HL-60 (cell line): ENCODE measurements around the gene MACF1.

Experiments
- DNase-seq, 2 experiments: peaks; one replicate each; pipeline ENCODE4 v3.0.0-alpha.2; 2010 to 2020; ENCODE audit warnings: low read depth in 1 of 2, low spot score in 1 of 2
- H3K27ac ChIP-seq: fragments of 250-450 bp; sonication (Bioruptor Pico); replicated peaks from 2 replicates; pipeline ENCODE4 v1.5.1; 2020; ENCODE audit warnings: mild to moderate bottlenecking, moderate library complexity
- H3K27me3 ChIP-seq: fragments of 250-450 bp; sonication (Bioruptor Pico); 2 replicates; pipeline ENCODE4 v1.5.1; 2021; ENCODE audit warnings: mild to moderate bottlenecking, moderate library complexity; ENCODE audit not compliant: insufficient read depth, poor library complexity, severe bottlenecking
- H3K4me3 ChIP-seq: replicated peaks from 2 replicates; pipeline ENCODE4 v1.5.1; 2011; ENCODE audit warnings: mild to moderate bottlenecking, control low read depth, low read length; ENCODE audit not compliant: insufficient read depth
- CTCF ChIP-seq: IDR thresholded peaks from one replicate; pipeline ENCODE4 v1.5.1; 2011; ENCODE audit warnings: low read length, control low read depth, inconsistent platforms; ENCODE audit not compliant: insufficient read depth
- GABPA ChIP-seq: IDR thresholded peaks from 2 replicates; pipeline ENCODE4 v1.6.1; 2012; ENCODE audit warnings: low read depth
- POLR2AphosphoS5 ChIP-seq: IDR thresholded peaks from 2 replicates; pipeline ENCODE4 v1.6.1; 2012; ENCODE audit warnings: low read depth
- SPI1 ChIP-seq: IDR thresholded peaks from 2 replicates; pipeline ENCODE4 v1.6.1; 2012; ENCODE audit warnings: low read depth, mild to moderate bottlenecking, borderline replicate concordance
- TF ChIP-seq, protein P1 (sequence below): IDR thresholded peaks from 2 replicates; pipeline ENCODE4 v1.6.1; 2012; ENCODE audit warnings: low read depth; ENCODE audit not compliant: insufficient replicate concordance

MACF1 gene

GRCh38 chr1:39333296-39333695 is 128.8 kb downstream of the MACF1 start:
- Histone ChIP-seq H3K4me3 (no peak overlapping the region), H3K27ac (no peak overlapping the region)

GRCh38 chr1:39335216-39335615 is 130.7 kb downstream of the MACF1 start:
- Histone ChIP-seq H3K27me3 (no peaks in the 10 kb centered on the region), H3K4me3 (no peak overlapping the region), H3K27ac (no peak overlapping the region)
- DNase-seq: no peak
- TF ChIP-seq GABPA (no peak), CTCF (no peak), SPI1 (no peak), POLR2AphosphoS5 (no peak)
- TF ChIP-seq, protein P1, sequence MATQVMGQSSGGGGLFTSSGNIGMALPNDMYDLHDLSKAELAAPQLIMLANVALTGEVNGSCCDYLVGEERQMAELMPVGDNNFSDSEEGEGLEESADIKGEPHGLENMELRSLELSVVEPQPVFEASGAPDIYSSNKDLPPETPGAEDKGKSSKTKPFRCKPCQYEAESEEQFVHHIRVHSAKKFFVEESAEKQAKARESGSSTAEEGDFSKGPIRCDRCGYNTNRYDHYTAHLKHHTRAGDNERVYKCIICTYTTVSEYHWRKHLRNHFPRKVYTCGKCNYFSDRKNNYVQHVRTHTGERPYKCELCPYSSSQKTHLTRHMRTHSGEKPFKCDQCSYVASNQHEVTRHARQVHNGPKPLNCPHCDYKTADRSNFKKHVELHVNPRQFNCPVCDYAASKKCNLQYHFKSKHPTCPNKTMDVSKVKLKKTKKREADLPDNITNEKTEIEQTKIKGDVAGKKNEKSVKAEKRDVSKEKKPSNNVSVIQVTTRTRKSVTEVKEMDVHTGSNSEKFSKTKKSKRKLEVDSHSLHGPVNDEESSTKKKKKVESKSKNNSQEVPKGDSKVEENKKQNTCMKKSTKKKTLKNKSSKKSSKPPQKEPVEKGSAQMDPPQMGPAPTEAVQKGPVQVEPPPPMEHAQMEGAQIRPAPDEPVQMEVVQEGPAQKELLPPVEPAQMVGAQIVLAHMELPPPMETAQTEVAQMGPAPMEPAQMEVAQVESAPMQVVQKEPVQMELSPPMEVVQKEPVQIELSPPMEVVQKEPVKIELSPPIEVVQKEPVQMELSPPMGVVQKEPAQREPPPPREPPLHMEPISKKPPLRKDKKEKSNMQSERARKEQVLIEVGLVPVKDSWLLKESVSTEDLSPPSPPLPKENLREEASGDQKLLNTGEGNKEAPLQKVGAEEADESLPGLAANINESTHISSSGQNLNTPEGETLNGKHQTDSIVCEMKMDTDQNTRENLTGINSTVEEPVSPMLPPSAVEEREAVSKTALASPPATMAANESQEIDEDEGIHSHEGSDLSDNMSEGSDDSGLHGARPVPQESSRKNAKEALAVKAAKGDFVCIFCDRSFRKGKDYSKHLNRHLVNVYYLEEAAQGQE: no peak

More at GRCh38 chr1:39333296-39333695, 128.8 kb downstream of the MACF1 start:
- TF ChIP-seq, protein P1: no peak
- TF ChIP-seq SPI1 (no peak), CTCF (no peak), POLR2AphosphoS5 (no peak), GABPA (no peak)
- H3K27me3 ChIP-seq: no peaks in the 10 kb centered on the region
- DNase-seq: no peak

DNA sequence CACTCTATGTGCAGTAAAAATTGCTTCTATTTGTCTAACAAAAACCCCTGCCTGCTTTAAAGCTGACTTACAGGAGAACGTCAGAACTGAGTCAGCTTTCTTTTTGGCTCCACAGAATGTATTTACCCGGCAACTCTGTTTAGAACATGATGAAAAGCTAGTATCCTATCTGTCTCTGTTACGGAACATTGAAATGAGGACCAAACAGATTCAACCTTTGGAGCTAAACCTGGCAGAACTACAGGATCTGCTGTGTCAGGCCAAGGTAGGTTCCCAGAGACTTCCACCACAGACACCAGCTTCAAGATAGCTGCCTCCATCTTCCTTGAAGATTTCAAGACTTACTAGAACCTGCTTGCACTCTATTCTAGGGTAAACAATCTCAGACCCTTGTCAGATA is 132.6 kb downstream of the MACF1 start:
- H3K4me3 ChIP-seq: no peak overlapping the region
- H3K27me3 ChIP-seq: no peaks in the 10 kb centered on the region
- no peak for TF ChIP-seq SPI1
- no peak for TF ChIP-seq GABPA
- no peak for TF ChIP-seq POLR2AphosphoS5
- TF ChIP-seq, protein P1: no peak
- no peak for TF ChIP-seq CTCF

More for the DNA sequence above, 132.6 kb downstream of the MACF1 start:
- DNase-seq: no peak
- no peak overlapping the region for H3K27ac ChIP-seq
